ENCODE data around the gene UCN2.

Gene UCN2

GRCh38 chr3:48568476-48568875, 4.9 kb upstream of the UCN2 start:
- peaks cover 38 to 69% (median 43%) of the 10 kb centered on the region in 10 experiments for H3K4me1 ChIP-seq
- no peak overlapping the region; a peak in 1 of 22 replicates for H3K27ac ChIP-seq
- H3K9ac ChIP-seq, result no peak overlapping the region
- no peaks in the 10 kb centered on the region for H3K36me3 ChIP-seq
- H3K4me3 ChIP-seq, result no peak overlapping the region
- TF ChIP-seq Cebpa-rat (IDR thresholded peaks at IDR 0.05), result no peak
- no peaks in the 10 kb centered on the region for H4K20me1 ChIP-seq
- no peak overlapping the region for H3K4me2 ChIP-seq
- H3K27me3 ChIP-seq, result no peaks in the 10 kb centered on the region
- no peaks in the 10 kb centered on the region for H3K9me3 ChIP-seq (replicated peaks in 1 of 11)

- Histone ChIP-seq H4K20me1 (no peaks in the 10 kb centered on the region), H3K4me3 (no peak overlapping the region), H3K9ac (no peak overlapping the region), H3K4me1 (peaks cover 47 to 74% (median 53%) of the 10 kb centered on the region in 10 experiments), H3K27me3 (no peaks in the 10 kb centered on the region), H3K36me3 (no peaks in the 10 kb centered on the region), H3K9me3 (replicated peaks in 1 of 11) (no peaks in the 10 kb centered on the region), H3K27ac (peak overlapping the region in 2 of 11 experiments; percentile 13 to 89; a peak in 1 of 22 replicates), H3K4me2 (peak overlapping the region in 6 of 11 experiments; percentile 87 to 98 (median 94); a peak in 8 of 22 replicates)
- no peak for TF ChIP-seq Cebpa-rat (IDR thresholded peaks at IDR 0.05)
These were observed 3.9 kb upstream of the UCN2 start for GRCh38 chr3:48567500-48567899.

- Histone ChIP-seq H3K36me3 (no peaks in the 10 kb centered on the region), H3K4me3 (no peak overlapping the region), H3K27ac (peak overlapping the region in 7 of 11 experiments; percentile 44 to 94 (median 89); a peak in 9 of 22 replicates), H3K4me2 (peak overlapping the region; percentile 87 to 99 (median 97); a peak in 21 of 22 replicates), H3K9ac (peak overlapping the region in 2 of 11 experiments; percentile 15 to 79; a peak in 3 of 22 replicates), H3K4me1 (peaks cover 52 to 74% (median 57%) of the 10 kb centered on the region in 10 experiments), H3K27me3 (no peaks in the 10 kb centered on the region), H4K20me1 (no peaks in the 10 kb centered on the region), H3K9me3 (replicated peaks in 1 of 11) (no peaks in the 10 kb centered on the region)
- TF ChIP-seq Cebpa-rat (IDR thresholded peaks at IDR 0.05), result no peak
These were observed 3.5 kb upstream of the UCN2 start for GRCh38 chr3:48567090-48567489.

DNA sequence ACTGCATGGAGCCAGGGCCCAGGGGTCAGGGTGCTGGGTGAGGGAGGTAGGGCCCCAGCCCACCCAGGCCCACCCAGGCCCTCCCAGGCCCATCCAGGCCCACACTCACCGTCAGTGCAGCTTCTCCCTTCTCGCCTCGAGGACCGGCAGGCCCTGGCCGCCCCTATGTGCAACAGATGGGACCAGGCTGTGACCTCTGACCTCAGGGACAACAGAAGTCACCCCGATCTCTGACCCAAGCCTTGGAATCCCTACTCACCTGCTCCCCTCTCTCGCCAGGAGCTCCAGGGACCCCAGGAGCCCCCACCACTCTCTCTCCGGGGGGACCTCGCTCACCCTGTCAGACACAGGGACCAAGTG, 2.8 kb upstream of the UCN2 start:
- Histone ChIP-seq H3K9me3 (replicated peaks in 1 of 11) (no peaks in the 10 kb centered on the region), H3K27ac (peak overlapping the region in 9 of 11 experiments; percentile 44 to 94 (median 89); a peak in 17 of 22 replicates), H3K27me3 (no peaks in the 10 kb centered on the region), H3K36me3 (no peaks in the 10 kb centered on the region), H3K4me1 (peaks cover 59 to 78% (median 64%) of the 10 kb centered on the region in 10 experiments), H3K9ac (peak overlapping the region in 9 of 11 experiments; percentile 15 to 79 (median 38); a peak in 10 of 22 replicates), H3K4me3 (no peak overlapping the region), H4K20me1 (no peaks in the 10 kb centered on the region), H3K4me2 (peak overlapping the region; percentile 87 to 99 (median 97))
- no peak for TF ChIP-seq Cebpa-rat (IDR thresholded peaks at IDR 0.05)

DNA sequence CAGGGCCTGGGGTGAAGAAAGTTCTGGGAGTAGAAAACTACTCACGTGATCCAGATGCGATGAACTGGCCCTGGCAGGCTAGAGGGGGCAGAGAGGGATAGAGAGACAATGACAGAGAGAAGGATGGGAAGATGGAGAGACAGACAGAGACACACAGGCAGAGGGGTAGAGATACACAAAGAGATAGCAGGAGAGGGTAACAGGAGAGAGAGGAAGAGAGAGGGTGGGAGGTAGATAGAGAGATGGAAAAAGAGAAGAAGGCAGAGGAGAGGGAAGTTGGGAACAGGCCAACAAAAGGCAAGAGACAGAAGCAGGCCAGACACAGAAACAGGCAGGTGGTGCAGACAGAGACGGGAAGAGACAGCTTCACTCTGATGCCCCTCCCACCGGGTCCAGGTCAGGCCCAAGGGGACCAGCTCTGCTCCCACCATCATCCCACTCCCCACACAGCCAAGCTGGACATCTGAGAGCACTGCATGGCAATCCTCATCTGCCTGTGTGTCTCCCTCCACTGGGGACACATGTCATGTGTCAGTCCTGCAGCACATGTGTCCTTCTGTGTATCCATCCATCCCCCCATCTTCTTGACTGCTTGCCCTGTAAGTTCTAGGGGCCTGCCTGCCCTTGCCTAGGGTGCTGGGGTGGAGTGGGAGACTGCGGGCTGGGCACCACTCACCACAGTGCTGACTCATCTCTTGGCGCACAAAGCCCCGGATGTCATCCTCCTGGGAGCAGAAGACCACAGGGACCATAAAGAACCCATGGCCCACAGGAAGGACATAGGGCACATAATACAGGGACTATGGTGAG, 2.2 kb upstream of the UCN2 start:
- Histone ChIP-seq H3K9ac (peak overlapping the region in 10 of 11 experiments; percentile 12 to 80 (median 76); a peak in 18 of 22 replicates), H3K27ac (peak overlapping the region in 10 of 11 experiments; percentile 8 to 94 (median 89); a peak in 18 of 22 replicates), H3K4me1 (peaks cover 64 to 81% (median 68%) of the 10 kb centered on the region in 10 experiments)

GRCh38 chr3:48565186-48565585, 1.6 kb upstream of the UCN2 start:
- Histone ChIP-seq H3K4me1 (peaks cover 69 to 87% (median 74%) of the 10 kb centered on the region in 10 experiments), H3K36me3 (no peaks in the 10 kb centered on the region), H3K4me2 (peak overlapping the region; percentile 87 to 99 (median 97)), H3K9ac (peak overlapping the region in 10 of 11 experiments; percentile 12 to 80 (median 76); a peak in 16 of 22 replicates), H4K20me1 (no peaks in the 10 kb centered on the region), H3K27ac (peak overlapping the region in 10 of 11 experiments; percentile 8 to 94 (median 89); a peak in 19 of 22 replicates), H3K4me3 (peak overlapping the region in 2 of 10 experiments; percentile 2 to 63; a peak in 3 of 20 replicates), H3K9me3 (replicated peaks in 1 of 11) (no peaks in the 10 kb centered on the region), H3K27me3 (no peaks in the 10 kb centered on the region)
- no peak for TF ChIP-seq Cebpa-rat (IDR thresholded peaks at IDR 0.05)

More for the DNA sequence above, 2.2 kb upstream of the UCN2 start:
- no peaks in the 10 kb centered on the region for H3K9me3 ChIP-seq (replicated peaks in 1 of 11)
- H3K4me2 ChIP-seq, result peak overlapping the region; percentile 87 to 99 (median 97)
- peak overlapping the region in 1 of 10 experiments; percentile 2; a peak in 4 of 20 replicates for H3K4me3 ChIP-seq
- no peaks in the 10 kb centered on the region for H4K20me1 ChIP-seq
- TF ChIP-seq Cebpa-rat (IDR thresholded peaks at IDR 0.05), result no peak
- no peaks in the 10 kb centered on the region for H3K36me3 ChIP-seq
- H3K27me3 ChIP-seq, result no peaks in the 10 kb centered on the region

DNA sequence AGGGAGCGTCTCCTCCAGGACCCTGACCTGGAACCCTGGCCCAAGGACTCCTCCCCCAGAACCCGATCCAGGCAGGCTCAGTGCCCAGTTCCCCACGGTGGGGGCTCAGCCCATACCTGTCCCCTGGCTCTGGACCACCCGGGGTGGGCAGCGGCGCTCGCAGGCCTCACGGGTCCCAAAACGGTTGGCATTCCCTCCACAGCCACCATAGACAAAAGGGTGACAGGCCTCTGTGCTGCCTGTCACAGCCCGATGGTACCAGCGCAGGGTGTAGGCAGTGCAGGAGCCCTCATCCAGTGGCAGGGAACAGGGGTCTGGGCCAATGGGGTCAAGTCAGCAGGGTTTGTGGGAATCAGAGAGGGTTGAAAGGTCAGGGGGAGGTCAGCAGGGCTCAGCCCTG, 1.1 kb upstream of the UCN2 start:
- Histone ChIP-seq H3K9ac (peak overlapping the region; percentile 46 to 80 (median 76); a peak in 21 of 22 replicates), H3K27ac (peak overlapping the region; percentile 24 to 94 (median 89); a peak in 21 of 22 replicates), H3K4me1 (peaks cover 74 to 92% (median 80%) of the 10 kb centered on the region in 10 experiments), H3K9me3 (replicated peaks in 1 of 11) (no peaks in the 10 kb centered on the region), H3K4me3 (peak overlapping the region in 7 of 10 experiments; percentile 40 to 63 (median 48); a peak in 9 of 20 replicates), H3K36me3 (no peaks in the 10 kb centered on the region), H3K27me3 (no peaks in the 10 kb centered on the region), H3K4me2 (peak overlapping the region; percentile 87 to 99 (median 97)), H4K20me1 (no peaks in the 10 kb centered on the region)
- TF ChIP-seq Cebpa-rat (IDR thresholded peaks at IDR 0.05), result no peak

- H3K9ac ChIP-seq, result peak overlapping the region; percentile 59 to 80 (median 76); a peak in 21 of 22 replicates
- no peak for TF ChIP-seq Cebpa-rat (IDR thresholded peaks at IDR 0.05)
- no peaks in the 10 kb centered on the region for H3K9me3 ChIP-seq (replicated peaks in 1 of 11)
- peak overlapping the region in 9 of 10 experiments; percentile 6 to 63 (median 48); a peak in 17 of 20 replicates for H3K4me3 ChIP-seq
- H3K27me3 ChIP-seq, result no peaks in the 10 kb centered on the region
- peaks cover 81 to 94% (median 86%) of the 10 kb centered on the region in 10 experiments for H3K4me1 ChIP-seq
- peak overlapping the region; percentile 71 to 94 (median 89); a peak in 21 of 22 replicates for H3K27ac ChIP-seq
- H4K20me1 ChIP-seq, result no peaks in the 10 kb centered on the region
- H3K4me2 ChIP-seq, result peak overlapping the region; percentile 87 to 99 (median 97)
- no peaks in the 10 kb centered on the region for H3K36me3 ChIP-seq
These were observed 441 bp upstream of the UCN2 start for GRCh38 chr3:48564022-48564421.
